GM12878 (cell line): ENCODE measurements around the gene CNIH2. TPM values are rescaled to one million over a fixed set of nuclear protein-coding genes. Genes with fewer than 3 reads are reported as not detected.
A peak's percentile ranks its signal among the peaks of the same experiment; 100 is the strongest.

Experiments used
- ATAC-seq: fragments of 200-7000 bp; cut with Tn5 transposase; 3 replicates; pipeline ENCODE4 v1.9.1; 2020; ENCODE audit warnings: mild to moderate bottlenecking, moderate library complexity
- BruUV-seq: library from RNA; stranded (reverse); fragments of 400-500 nt; replicated peaks from 2 replicates; lab custom pipeline; 2021; lab: Mats Ljungman, UMichigan
- CTCF ChIA-PET: fragments of 300-600 bp; sonication (Branson Sonifier 250); formaldehyde crosslinking; extraction: SDS; loops from one replicate; lab custom pipeline; 2021; ENCODE audit warnings: inconsistent platforms; lab: Yijun Ruan, JAX
- POLR2A ChIA-PET: fragments of 350-600 bp; formaldehyde crosslinking; extraction: SDS; loops from one replicate; lab custom pipeline; 2021; ENCODE audit warnings: inconsistent platforms; lab: Charles Lee
- RAD21 ChIA-PET: fragments of 300-600 bp; sonication (Branson Sonifier 250); formaldehyde crosslinking; loops from one replicate; lab custom pipeline; 2023; ENCODE audit warnings: antibody characterized with exemption; ENCODE audit not compliant: unreplicated experiment; lab: Charles Lee
- SMC1A ChIA-PET: fragments of 300-600 bp; sonication (Branson Sonifier 250); formaldehyde crosslinking; loops from one replicate; lab custom pipeline; 2023; ENCODE audit not compliant: unreplicated experiment, uncharacterized antibody; lab: Charles Lee
- DNase-seq: peaks from one replicate; pipeline ENCODE4 v3.0.0-alpha.2; 2011; ENCODE audit warnings: low read depth, low spot score
- FAIRE-seq: peaks from 3 replicates; lab custom pipeline; 2011; peaks lifted over from hg19 to GRCh38; lab: Jason Lieb, UNC
- H2AFZ ChIP-seq: 2 replicates; pipeline ENCODE4 v1.6.0; 2011; ENCODE audit warnings: low read depth, low read length, control low read depth; ENCODE audit not compliant: control insufficient read depth
- H3K27ac ChIP-seq: 2 replicates; pipeline ENCODE4 v1.5.1; 2011; ENCODE audit warnings: control low read depth; ENCODE audit not compliant: control insufficient read depth, insufficient read depth
- H3K27me3 ChIP-seq, 2 experiments: replicated peaks in 1 of 2; 2 replicates each; pipeline versions ENCODE4 v1.6.0 to v1.6.1; 2011; ENCODE audit warnings: low read length in 1 of 2; ENCODE audit not compliant: control insufficient read depth in 2 of 2, insufficient read depth in 2 of 2
- H3K36me3 ChIP-seq, 2 experiments: 2 replicates each; pipeline ENCODE4 v1.5.1; 2011; ENCODE audit warnings: low read length in 1 of 2; ENCODE audit not compliant: control insufficient read depth in 2 of 2, insufficient read depth in 2 of 2
- H3K4me1 ChIP-seq: 2 replicates; pipeline ENCODE4 v1.6.1; 2011; ENCODE audit warnings: mild to moderate bottlenecking, low read length, moderate library complexity, mixed read lengths; ENCODE audit not compliant: control insufficient read depth, insufficient read depth
- H3K4me2 ChIP-seq: 2 replicates; pipeline ENCODE4 v1.6.0; 2011; ENCODE audit warnings: control low read depth; ENCODE audit not compliant: control insufficient read depth, insufficient read depth
- H3K4me3 ChIP-seq: fragments of 200-600 bp; sonication (generic); 2 replicates; pipeline ENCODE4 v1.5.1; 2016
- H3K79me2 ChIP-seq: 2 replicates; pipeline ENCODE4 v1.6.0; 2011; ENCODE audit warnings: low read length; ENCODE audit not compliant: control insufficient read depth, insufficient read depth
- H3K9ac ChIP-seq: 2 replicates; pipeline ENCODE4 v1.8.0; 2011; ENCODE audit warnings: low read length, control low read depth, mixed read lengths; ENCODE audit not compliant: control insufficient read depth, insufficient read depth
- H3K9me3 ChIP-seq: replicated peaks from 3 replicates; pipeline ENCODE4 v1.5.1; 2011; ENCODE audit warnings: mild to moderate bottlenecking, low read length; ENCODE audit not compliant: control insufficient read depth, insufficient read depth
- H4K20me1 ChIP-seq: 2 replicates; pipeline ENCODE4 v1.6.0; 2011; ENCODE audit not compliant: control insufficient read depth, insufficient read depth
- EGR1 ChIP-seq, 2 experiments: IDR thresholded peaks; 1 replicate in 1 of 2; 2 replicates in 1 of 2; pipeline ENCODE4 v1.6.1; 2011 to 2012; ENCODE audit warnings: low read depth in 2 of 2, low read length in 2 of 2, borderline replicate concordance in 1 of 2, mild to moderate bottlenecking in 1 of 2, moderate library complexity in 1 of 2
- JUND ChIP-seq: IDR thresholded peaks from 2 replicates; pipeline ENCODE4 v1.6.1; 2012; ENCODE audit warnings: low read depth, mild to moderate bottlenecking, low read length, improper control_type of control experiment, moderate library complexity
- MXI1 ChIP-seq: fragments of 150-350 bp; IDR thresholded peaks from 2 replicates; pipeline ENCODE4 v1.6.1; 2011; ENCODE audit warnings: low read depth, mild to moderate bottlenecking, inconsistent platforms, low read length, improper control_type of control experiment
- POLR2A ChIP-seq: IDR thresholded peaks from 2 replicates; pipeline ENCODE4 v1.6.1; 2011; ENCODE audit warnings: low read depth, mild to moderate bottlenecking, low read length
- WGBS: methylation state at CpG from one replicate; pipeline ENCODE4 v1.1.6; 2016; ENCODE audit warnings: low lambda C conversion rate; ENCODE audit not compliant: insufficient replicate concordance, insufficient coverage; ENCODE audit errors: missing lambda C conversion rate; 5-methylcytosine and 5-hydroxymethylcytosine counted together
- in situ Hi-C: fragments of 300-500 bp; cut with MboI; formaldehyde crosslinking; loops from 9 replicates; pipeline ENCODE4 v1.14.3; 2018; ENCODE audit warnings: mixed read lengths
- intact Hi-C: fragments of 100-400 bp; cut with micrococcal nuclease; formaldehyde crosslinking; loops from one replicate; pipeline ENCODE4 v1.14.2; 2022; ENCODE audit not compliant: unreplicated experiment
- polyA plus RNA-seq, 11 experiments: library from polyadenylated mRNA; depleted of rRNA in 4 of 11; unstranded in 6 of 11; stranded (reverse) in 5 of 11; fragments of >200 nt; fragmentation: Nextera tagmentation in 4 of 11; fragmentation: Illumina TruSeq in 1 of 11; extraction: Ambion mirVana in 4 of 11; extraction: Trizol in 1 of 11; gene quantifications; 1 replicate in 1 of 11; 2 replicates in 10 of 11; pipeline versions ENCODE4 v1.2.1 to v1.2.3, GENCODE V29; 2011 to 2016; ENCODE audit warnings: inconsistent platforms in 2 of 11, missing spikeins in 2 of 11, low read depth in 1 of 11
- total RNA-seq, 4 experiments: library from RNA; depleted of rRNA in 3 of 4; stranded (reverse); fragments of >200 nt in 3 of 4; fragmentation: Illumina TruSeq in 1 of 4; extraction: Trizol in 1 of 4; gene quantifications; 2 replicates each; pipeline versions ENCODE4 v1.2.1 to v1.2.3, GENCODE V29; 2013 to 2021
- TF ChIP-seq, protein P1 (sequence below): IDR thresholded peaks from 2 replicates; pipeline ENCODE4 v1.6.1; 2012; ENCODE audit warnings: mild to moderate bottlenecking, low read depth, low read length

CNIH2 gene
- total and polyA plus RNA-seq, 10 of the 15 experiments (the other 5 are each of a cell fraction or from before 2014, with no cell fraction given), result 0.07 to 1.3 (median 0.68) TPM; not detected in 2

DNA sequence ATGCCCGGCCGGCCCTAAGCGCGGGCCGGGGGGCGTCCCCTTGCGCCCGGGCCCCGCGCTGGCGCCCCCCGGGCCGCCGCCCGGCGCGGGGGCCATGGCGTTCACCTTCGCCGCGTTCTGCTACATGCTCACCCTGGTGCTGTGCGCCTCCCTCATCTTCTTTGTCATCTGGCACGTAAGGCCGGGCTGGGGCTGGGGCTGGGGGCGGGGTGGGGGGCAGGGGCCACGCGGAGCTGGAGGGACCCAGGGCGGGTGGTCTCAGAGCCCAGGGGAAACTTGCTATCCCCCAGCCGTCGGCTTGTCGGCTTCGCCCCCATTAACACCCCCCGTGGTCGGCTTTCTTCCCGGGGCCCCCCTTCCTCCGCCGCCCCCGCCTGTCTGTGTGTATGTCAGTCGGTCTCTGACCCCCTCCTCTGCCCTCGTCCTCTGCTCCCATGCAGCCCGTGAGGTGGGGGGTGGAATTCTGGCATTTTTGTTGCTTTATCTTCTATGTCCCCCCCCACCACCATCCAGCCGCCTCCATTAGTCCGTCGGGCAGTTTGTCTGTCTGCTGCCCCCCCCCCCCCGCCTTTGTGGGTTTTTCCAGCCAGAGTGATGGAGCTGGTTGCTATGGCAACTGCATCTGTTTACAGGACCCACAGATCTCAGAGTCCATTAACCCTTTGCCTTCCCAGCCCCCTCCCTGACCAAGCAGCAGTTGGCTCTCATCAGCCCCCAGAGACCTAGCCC is 552 bp downstream of the CNIH2 start:
- FAIRE-seq (no peak), DNase-seq (no peak), ATAC-seq (no peak)
- WGBS, result 14% methylated on average over 26 of the region's 45 CpGs
- Histone ChIP-seq H4K20me1 (no peaks in the 10 kb centered on the region; the same call in 1 of the 2 replicates), H2AFZ (no peak overlapping the region), H3K4me3 (no peak overlapping the region), H3K4me1 (peaks cover 12% of the 10 kb centered on the region), H3K9me3 (no peaks in the 10 kb centered on the region), H3K4me2 (peak overlapping the region; percentile 48; the same call in 1 of the 2 replicates), H3K9ac (no peak overlapping the region), H3K79me2 (no peaks in the 10 kb centered on the region), H3K27ac (no peak overlapping the region), H3K27me3 (no peaks in the 10 kb centered on the region), H3K36me3 (peaks cover 7 to 17% of the 10 kb centered on the region in 2 experiments)
- intact Hi-C loops, result no loop called here
- in situ Hi-C loops, result no loop called here
- ChIA-PET RAD21 (no interaction called here), SMC1A (no interaction called here), CTCF (no interaction called here), POLR2A (interaction anchor here (0.6 kb wide), 1 partner anchor 222 kb away, joined by 3 read pairs; no protein-coding TSS in a partner anchor)
- TF ChIP-seq EGR1 (IDR thresholded peaks at IDR 0.05; ENCODE audit: borderline replicate concordance in 1 of 2, low read depth in 2 of 2, low read length in 2 of 2) (peak in 1 of 2 experiments; percentile 57; a peak in 1 of 3 replicates), MXI1 (no peak)
- BruUV-seq, result no TSS peak

DNA sequence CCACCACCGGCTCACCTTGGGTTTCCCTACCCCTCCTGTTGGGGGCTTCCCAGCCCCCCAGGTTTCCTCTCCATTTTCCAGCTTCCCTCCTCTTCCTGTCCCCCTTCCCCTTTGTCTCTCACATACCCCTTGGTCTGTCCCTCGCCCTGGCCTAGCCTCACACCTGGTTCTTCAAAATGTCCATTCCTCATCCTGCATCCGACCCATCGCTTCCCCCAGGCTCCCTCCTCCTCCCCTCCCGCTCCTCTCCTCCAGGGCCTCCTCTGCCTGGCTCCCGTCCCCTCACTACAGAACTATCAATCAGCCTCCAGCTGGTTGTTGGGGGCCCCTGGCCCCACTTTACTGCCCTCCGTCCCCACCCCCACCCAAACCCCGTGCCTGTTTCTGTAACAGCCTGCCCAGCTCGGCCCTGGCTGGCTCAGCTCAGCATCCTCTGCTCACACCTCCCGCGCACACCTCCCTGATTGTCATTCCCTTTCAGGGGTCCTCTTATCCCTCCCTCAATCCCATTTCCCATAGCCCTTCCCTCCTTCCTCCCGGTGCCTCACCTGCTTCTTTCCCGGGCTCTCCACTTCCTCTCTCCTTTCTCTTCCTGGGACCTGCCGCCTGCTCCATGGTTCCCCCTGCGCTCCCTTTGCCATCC is 1.2 kb downstream of the CNIH2 start:
- Histone ChIP-seq H3K9me3 (no peaks in the 10 kb centered on the region), H3K4me3 (no peak overlapping the region), H3K36me3 (peaks cover 5 to 16% of the 10 kb centered on the region in 2 experiments), H3K4me1 (peaks cover 12% of the 10 kb centered on the region), H3K79me2 (no peaks in the 10 kb centered on the region), H3K27me3 (no peaks in the 10 kb centered on the region), H4K20me1 (no peaks in the 10 kb centered on the region; the same call in 1 of the 2 replicates), H3K27ac (no peak overlapping the region)
- in situ Hi-C loops (no loop called here), intact Hi-C loops (no loop called here)
- CTCF ChIA-PET, result interaction anchor here (1.2 to 1.7 kb wide), 2 partner anchors 9 to 57 kb away, joined by 3 to 7 read pairs; partner anchors contain the start of gene YIF1A
- no peak for FAIRE-seq
- no peak for DNase-seq
- POLR2A ChIA-PET, result interaction anchor here (0.6 to 2.0 kb wide), 2 partner anchors 10 to 223 kb away, joined by 3 to 7 read pairs; partner anchors contain the start of gene YIF1A
- RAD21 ChIA-PET, result interaction anchor here (1.0 kb wide), 1 partner anchor 24 kb away, joined by 4 read pairs; no protein-coding TSS in a partner anchor
- peak; percentile 55 for TF ChIP-seq POLR2A
- TF ChIP-seq, protein P1, sequence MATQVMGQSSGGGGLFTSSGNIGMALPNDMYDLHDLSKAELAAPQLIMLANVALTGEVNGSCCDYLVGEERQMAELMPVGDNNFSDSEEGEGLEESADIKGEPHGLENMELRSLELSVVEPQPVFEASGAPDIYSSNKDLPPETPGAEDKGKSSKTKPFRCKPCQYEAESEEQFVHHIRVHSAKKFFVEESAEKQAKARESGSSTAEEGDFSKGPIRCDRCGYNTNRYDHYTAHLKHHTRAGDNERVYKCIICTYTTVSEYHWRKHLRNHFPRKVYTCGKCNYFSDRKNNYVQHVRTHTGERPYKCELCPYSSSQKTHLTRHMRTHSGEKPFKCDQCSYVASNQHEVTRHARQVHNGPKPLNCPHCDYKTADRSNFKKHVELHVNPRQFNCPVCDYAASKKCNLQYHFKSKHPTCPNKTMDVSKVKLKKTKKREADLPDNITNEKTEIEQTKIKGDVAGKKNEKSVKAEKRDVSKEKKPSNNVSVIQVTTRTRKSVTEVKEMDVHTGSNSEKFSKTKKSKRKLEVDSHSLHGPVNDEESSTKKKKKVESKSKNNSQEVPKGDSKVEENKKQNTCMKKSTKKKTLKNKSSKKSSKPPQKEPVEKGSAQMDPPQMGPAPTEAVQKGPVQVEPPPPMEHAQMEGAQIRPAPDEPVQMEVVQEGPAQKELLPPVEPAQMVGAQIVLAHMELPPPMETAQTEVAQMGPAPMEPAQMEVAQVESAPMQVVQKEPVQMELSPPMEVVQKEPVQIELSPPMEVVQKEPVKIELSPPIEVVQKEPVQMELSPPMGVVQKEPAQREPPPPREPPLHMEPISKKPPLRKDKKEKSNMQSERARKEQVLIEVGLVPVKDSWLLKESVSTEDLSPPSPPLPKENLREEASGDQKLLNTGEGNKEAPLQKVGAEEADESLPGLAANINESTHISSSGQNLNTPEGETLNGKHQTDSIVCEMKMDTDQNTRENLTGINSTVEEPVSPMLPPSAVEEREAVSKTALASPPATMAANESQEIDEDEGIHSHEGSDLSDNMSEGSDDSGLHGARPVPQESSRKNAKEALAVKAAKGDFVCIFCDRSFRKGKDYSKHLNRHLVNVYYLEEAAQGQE, result no peak
- TF ChIP-seq JUND, result no peak
- TF ChIP-seq, all 136 proteins: peak for 1
- BruUV-seq, result no TSS peak
- H3K9ac ChIP-seq, result no peak overlapping the region
- H3K4me2 ChIP-seq, result no peak overlapping the region
- 78% methylated on average over 11 of the region's 15 CpGs for WGBS
- SMC1A ChIA-PET, result no interaction called here
- H2AFZ ChIP-seq, result no peak overlapping the region
- no peak for ATAC-seq
